Thyroid gland (tissue), 4 donors: ENCODE measurements around the gene SOX1.

Experiments used
- POLR2A ChIP-seq, 2 donors: fragments of 450-650 bp; IDR thresholded peaks; one replicate each; pipeline ENCODE4 v1.6.1; 2017; ENCODE audit warnings: antibody characterized with exemption in 2 of 2, mild to moderate bottlenecking in 2 of 2, moderate library complexity in 1 of 2
- TF ChIP-seq, protein P1 (sequence below), 6 experiments: fragments of 200-600 bp in 3 of 6; fragments of 450-650 bp in 3 of 6; sonication (generic) in 3 of 6; IDR thresholded peaks; one replicate each; pipeline ENCODE4 v1.5.1; 2016 to 2019; ENCODE audit warnings: antibody characterized with exemption in 6 of 6, mild to moderate bottlenecking in 2 of 6, inconsistent platforms in 1 of 6, moderate library complexity in 1 of 6

GRCh38 chr13:112055036-112055914, 11.7 kb upstream of the SOX1 start:
- no peak for TF ChIP-seq POLR2A (IDR thresholded peaks at IDR 0.05)
- TF ChIP-seq, protein P1, sequence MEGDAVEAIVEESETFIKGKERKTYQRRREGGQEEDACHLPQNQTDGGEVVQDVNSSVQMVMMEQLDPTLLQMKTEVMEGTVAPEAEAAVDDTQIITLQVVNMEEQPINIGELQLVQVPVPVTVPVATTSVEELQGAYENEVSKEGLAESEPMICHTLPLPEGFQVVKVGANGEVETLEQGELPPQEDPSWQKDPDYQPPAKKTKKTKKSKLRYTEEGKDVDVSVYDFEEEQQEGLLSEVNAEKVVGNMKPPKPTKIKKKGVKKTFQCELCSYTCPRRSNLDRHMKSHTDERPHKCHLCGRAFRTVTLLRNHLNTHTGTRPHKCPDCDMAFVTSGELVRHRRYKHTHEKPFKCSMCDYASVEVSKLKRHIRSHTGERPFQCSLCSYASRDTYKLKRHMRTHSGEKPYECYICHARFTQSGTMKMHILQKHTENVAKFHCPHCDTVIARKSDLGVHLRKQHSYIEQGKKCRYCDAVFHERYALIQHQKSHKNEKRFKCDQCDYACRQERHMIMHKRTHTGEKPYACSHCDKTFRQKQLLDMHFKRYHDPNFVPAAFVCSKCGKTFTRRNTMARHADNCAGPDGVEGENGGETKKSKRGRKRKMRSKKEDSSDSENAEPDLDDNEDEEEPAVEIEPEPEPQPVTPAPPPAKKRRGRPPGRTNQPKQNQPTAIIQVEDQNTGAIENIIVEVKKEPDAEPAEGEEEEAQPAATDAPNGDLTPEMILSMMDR (IDR thresholded peaks at IDR 0.05) = no peak
